ENCODE measurements around the gene MME. TPM values are rescaled to one million over a fixed set of nuclear protein-coding genes. Genes with fewer than 3 reads are reported as not detected.

Gene MME
- total and polyA plus RNA-seq, 8 donors, result 0.19 to 3.2 (median 0.71) TPM

GRCh38 chr3:155169197-155169596 is 89.1 kb downstream of the MME start:
- no peak for FAIRE-seq
- no peaks in the 10 kb centered on the region for H3K9me3 ChIP-seq
- H3K27ac ChIP-seq, result no peak overlapping the region
- TF ChIP-seq, protein P1, sequence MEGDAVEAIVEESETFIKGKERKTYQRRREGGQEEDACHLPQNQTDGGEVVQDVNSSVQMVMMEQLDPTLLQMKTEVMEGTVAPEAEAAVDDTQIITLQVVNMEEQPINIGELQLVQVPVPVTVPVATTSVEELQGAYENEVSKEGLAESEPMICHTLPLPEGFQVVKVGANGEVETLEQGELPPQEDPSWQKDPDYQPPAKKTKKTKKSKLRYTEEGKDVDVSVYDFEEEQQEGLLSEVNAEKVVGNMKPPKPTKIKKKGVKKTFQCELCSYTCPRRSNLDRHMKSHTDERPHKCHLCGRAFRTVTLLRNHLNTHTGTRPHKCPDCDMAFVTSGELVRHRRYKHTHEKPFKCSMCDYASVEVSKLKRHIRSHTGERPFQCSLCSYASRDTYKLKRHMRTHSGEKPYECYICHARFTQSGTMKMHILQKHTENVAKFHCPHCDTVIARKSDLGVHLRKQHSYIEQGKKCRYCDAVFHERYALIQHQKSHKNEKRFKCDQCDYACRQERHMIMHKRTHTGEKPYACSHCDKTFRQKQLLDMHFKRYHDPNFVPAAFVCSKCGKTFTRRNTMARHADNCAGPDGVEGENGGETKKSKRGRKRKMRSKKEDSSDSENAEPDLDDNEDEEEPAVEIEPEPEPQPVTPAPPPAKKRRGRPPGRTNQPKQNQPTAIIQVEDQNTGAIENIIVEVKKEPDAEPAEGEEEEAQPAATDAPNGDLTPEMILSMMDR (IDR thresholded peaks at IDR 0.05), result no peak
- no peak overlapping the region for H3K4me3 ChIP-seq
- 58 to 71% methylated on average over 2 of the region's 2 CpGs for WGBS, 2 donors
- DNase-seq, result no peak
- no peaks in the 10 kb centered on the region for H3K27me3 ChIP-seq
- peaks cover 0 to 7% (median 0%) of the 10 kb centered on the region in 3 donors for H3K4me1 ChIP-seq
- intact Hi-C loops (cut with DNase I), result no loop called here
- no peaks in the 10 kb centered on the region for H3K36me3 ChIP-seq
- no peak for ATAC-seq

DNA sequence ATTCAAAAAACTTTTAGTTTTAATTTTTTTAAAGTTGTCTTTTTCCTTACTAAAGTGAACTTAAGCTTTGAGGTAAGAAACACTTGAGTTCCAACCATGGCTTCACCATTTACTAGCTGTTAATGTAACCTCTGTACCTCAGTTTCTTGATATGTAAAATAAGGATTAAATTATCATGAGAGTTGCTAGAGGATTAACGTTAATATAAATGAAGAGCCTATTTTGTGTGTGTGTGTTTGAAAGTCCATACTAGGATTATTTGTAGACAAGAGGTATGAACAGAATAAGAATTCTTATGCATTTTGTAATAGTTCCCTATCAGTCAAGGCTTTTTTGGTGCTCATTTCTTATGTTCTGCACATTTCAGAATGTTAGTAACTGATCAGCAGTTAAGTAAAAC is 93.7 kb downstream of the MME start:
- no peak overlapping the region for H3K27ac ChIP-seq
- 70% methylated on average over 1 of the region's 1 CpG for WGBS, 2 donors
- FAIRE-seq, result no peak
- intact Hi-C loops (cut with DNase I), result loop anchor here in 1 of 3 donors (5.0 kb wide), 1 partner anchor 149 kb away; no protein-coding TSS in a partner anchor
- H3K36me3 ChIP-seq, result no peaks in the 10 kb centered on the region
- DNase-seq, result no peak
- no peaks in the 10 kb centered on the region for H3K4me1 ChIP-seq
- H3K27me3 ChIP-seq, result no peaks in the 10 kb centered on the region
- H3K9me3 ChIP-seq, result no peaks in the 10 kb centered on the region
- H3K4me3 ChIP-seq, result no peak overlapping the region
- TF ChIP-seq, protein P1 (IDR thresholded peaks at IDR 0.05), result no peak
- ATAC-seq, result no peak

DNA sequence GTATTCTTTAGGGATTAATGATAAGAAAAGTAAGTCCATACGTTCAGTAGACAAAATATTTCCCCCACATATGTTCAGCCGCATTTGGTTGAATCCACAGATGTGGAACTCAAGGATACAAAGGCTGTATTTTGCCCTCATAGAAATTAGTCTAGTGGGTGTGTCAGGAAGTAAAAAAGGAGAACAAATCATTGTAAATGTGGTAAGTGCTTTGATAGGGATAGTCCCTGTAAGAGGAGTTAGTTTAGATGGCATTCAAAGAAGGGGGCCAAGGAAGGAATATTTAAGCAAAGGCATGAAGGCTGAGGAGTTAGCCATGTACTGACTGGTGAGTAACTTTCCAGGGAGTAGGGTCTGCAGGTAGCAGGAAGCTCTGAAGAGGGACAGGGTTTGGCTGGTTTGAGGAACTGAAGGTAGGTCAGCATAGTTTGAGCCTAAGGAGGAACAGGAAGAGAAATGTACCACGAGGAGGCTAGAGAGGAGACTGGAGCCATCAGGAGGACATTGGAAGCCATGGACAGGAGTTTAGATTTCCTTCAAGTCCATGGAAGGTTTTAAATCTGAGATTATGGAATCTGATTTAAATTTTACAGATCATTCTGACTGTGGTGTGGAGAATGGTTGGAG is 98.8 kb downstream of the MME start:
- H3K27me3 ChIP-seq, result no peaks in the 10 kb centered on the region
- no peak overlapping the region for H3K4me3 ChIP-seq
- no peaks in the 10 kb centered on the region for H3K4me1 ChIP-seq
- H3K9me3 ChIP-seq, result no peaks in the 10 kb centered on the region
- no peak overlapping the region for H3K27ac ChIP-seq
- no peaks in the 10 kb centered on the region for H3K36me3 ChIP-seq
- TF ChIP-seq, protein P1 (IDR thresholded peaks at IDR 0.05), result no peak
- intact Hi-C loops (cut with DNase I), result no loop called here
- FAIRE-seq (no peak), ATAC-seq (no peak), DNase-seq (no peak)
- WGBS, 2 donors, result 58 to 69% methylated on average over 3 of the region's 3 CpGs

DNA sequence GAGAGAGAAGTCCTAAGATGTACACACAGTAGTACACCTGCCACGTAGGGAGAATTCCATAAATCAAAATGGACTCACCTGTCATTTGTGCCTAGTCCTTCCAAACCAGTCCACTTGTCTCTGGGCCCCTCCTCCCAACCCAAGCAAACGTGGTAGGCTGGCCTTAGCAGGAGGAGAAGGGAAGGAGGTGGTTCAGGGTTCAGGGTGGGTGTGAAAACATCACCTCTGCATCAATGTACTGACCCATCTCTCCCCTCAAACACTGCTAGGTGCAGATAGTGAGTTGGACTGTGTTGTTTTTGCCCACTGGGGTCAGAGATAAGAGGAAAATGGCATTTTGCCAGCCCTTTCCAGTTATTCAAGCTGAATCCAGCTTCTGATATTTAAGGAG is 99.3 kb downstream of the MME start:
- ATAC-seq, result no peak
- DNase-seq, result no peak
- 30 to 31% methylated on average over 2 of the region's 2 CpGs for WGBS, 2 donors
- Histone ChIP-seq H3K9me3 (no peaks in the 10 kb centered on the region), H3K36me3 (no peaks in the 10 kb centered on the region), H3K4me3 (no peak overlapping the region), H3K27ac (no peak overlapping the region), H3K4me1 (no peaks in the 10 kb centered on the region), H3K27me3 (no peaks in the 10 kb centered on the region)
- TF ChIP-seq, protein P1 (IDR thresholded peaks at IDR 0.05), result no peak
- FAIRE-seq, result no peak
- intact Hi-C loops (cut with DNase I), result no loop called here

DNA sequence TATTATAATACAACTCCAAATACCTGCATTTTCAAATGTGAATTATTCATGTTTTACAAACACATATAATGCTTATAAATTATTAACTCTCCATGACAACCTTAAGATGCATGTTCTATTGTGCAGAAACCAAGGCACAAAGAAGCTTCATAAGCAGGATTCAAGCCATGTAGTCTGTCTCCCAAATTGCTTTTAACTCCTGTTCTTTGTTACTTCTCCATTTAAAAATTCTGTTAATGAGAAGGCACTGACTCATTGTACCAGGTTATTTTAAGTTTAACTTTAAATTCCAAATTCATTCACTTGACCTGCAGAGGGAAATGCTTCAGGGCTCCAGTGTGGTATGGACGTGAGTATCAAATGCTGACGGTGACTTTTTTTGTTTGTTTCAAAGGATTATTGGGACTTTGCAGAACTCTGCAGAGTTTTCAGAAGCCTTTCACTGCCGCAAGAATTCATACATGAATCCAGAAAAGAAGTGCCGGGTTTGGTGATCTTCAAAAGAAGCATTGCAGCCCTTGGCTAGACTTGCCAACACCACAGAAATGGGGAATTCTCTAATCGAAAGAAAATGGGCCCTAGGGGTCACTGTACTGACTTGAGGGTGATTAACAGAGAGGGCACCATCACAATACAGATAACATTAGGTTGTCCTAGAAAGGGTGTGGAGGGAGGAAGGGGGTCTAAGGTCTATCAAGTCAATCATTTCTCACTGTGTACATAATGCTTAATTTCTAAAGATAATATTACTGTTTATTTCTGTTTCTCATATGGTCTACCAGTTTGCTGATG is 100.0 kb downstream of the MME start:
- H3K27ac ChIP-seq, result no peak overlapping the region
- DNase-seq (no peak), FAIRE-seq (no peak), ATAC-seq (no peak)
- 59 to 72% methylated on average over 5 of the region's 5 CpGs for WGBS, 2 donors
- H3K9me3 ChIP-seq, result no peaks in the 10 kb centered on the region
- H3K36me3 ChIP-seq, result no peaks in the 10 kb centered on the region
- H3K27me3 ChIP-seq, result no peaks in the 10 kb centered on the region
- intact Hi-C loops (cut with DNase I), result no loop called here
- no peak overlapping the region for H3K4me3 ChIP-seq
- TF ChIP-seq, protein P1 (IDR thresholded peaks at IDR 0.05), result no peak
- no peaks in the 10 kb centered on the region for H3K4me1 ChIP-seq

Data from pancreas (tissue), 10 donors.